Neural cell (in vitro differentiated cells): ENCODE data around the gene PLXDC1.

ENCODE experiments used
- EP300 ChIP-seq: fragments of 450-650 bp; conservative IDR thresholded peaks from 2 replicates; pipeline ENCODE4 v1.6.1; 2014; ENCODE audit warnings: antibody characterized with exemption, mild to moderate bottlenecking, moderate library complexity; ENCODE audit not compliant: poor library complexity, severe bottlenecking
- EZH2 ChIP-seq: fragments of 200-600, 300-800 bp; shearing (Covaris generic), sonication (generic); IDR thresholded peaks from 2 replicates; pipeline ENCODE4 v1.6.1; 2014; ENCODE audit warnings: antibody characterized with exemption, low read length, borderline replicate concordance, mild to moderate bottlenecking; ENCODE audit not compliant: insufficient read depth, poor library complexity, severe bottlenecking
- POLR2AphosphoS5 ChIP-seq: IDR thresholded peaks from 2 replicates; pipeline ENCODE4 v1.6.1; 2012
- RAD21 ChIP-seq: fragments of 450-650 bp; conservative IDR thresholded peaks from 2 replicates; pipeline ENCODE4 v1.6.1; 2014; ENCODE audit warnings: antibody characterized with exemption, mild to moderate bottlenecking, moderate library complexity
- SMC3 ChIP-seq: fragments of 450-650 bp; conservative IDR thresholded peaks from 2 replicates; pipeline ENCODE4 v1.6.1; 2014; ENCODE audit warnings: antibody characterized with exemption, mild to moderate bottlenecking, moderate library complexity; ENCODE audit not compliant: poor library complexity
- TAF1 ChIP-seq: IDR thresholded peaks from 2 replicates; pipeline ENCODE4 v1.6.1; 2012; ENCODE audit warnings: low read depth
- TF ChIP-seq, protein P1 (sequence below): fragments of 450-650 bp; IDR thresholded peaks from 2 replicates; pipeline ENCODE4 v1.5.1; 2014; ENCODE audit warnings: antibody characterized with exemption, mild to moderate bottlenecking, moderate library complexity; ENCODE audit not compliant: poor library complexity, severe bottlenecking
- TF ChIP-seq, protein P2 (sequence below): IDR thresholded peaks from 2 replicates; pipeline ENCODE4 v1.6.1; 2012; ENCODE audit warnings: borderline replicate concordance

- no peak for TF ChIP-seq POLR2AphosphoS5
- TF ChIP-seq, protein P1, sequence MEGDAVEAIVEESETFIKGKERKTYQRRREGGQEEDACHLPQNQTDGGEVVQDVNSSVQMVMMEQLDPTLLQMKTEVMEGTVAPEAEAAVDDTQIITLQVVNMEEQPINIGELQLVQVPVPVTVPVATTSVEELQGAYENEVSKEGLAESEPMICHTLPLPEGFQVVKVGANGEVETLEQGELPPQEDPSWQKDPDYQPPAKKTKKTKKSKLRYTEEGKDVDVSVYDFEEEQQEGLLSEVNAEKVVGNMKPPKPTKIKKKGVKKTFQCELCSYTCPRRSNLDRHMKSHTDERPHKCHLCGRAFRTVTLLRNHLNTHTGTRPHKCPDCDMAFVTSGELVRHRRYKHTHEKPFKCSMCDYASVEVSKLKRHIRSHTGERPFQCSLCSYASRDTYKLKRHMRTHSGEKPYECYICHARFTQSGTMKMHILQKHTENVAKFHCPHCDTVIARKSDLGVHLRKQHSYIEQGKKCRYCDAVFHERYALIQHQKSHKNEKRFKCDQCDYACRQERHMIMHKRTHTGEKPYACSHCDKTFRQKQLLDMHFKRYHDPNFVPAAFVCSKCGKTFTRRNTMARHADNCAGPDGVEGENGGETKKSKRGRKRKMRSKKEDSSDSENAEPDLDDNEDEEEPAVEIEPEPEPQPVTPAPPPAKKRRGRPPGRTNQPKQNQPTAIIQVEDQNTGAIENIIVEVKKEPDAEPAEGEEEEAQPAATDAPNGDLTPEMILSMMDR: no peak
- no peak for TF ChIP-seq EZH2
- TF ChIP-seq TAF1: no peak
- TF ChIP-seq, protein P2, sequence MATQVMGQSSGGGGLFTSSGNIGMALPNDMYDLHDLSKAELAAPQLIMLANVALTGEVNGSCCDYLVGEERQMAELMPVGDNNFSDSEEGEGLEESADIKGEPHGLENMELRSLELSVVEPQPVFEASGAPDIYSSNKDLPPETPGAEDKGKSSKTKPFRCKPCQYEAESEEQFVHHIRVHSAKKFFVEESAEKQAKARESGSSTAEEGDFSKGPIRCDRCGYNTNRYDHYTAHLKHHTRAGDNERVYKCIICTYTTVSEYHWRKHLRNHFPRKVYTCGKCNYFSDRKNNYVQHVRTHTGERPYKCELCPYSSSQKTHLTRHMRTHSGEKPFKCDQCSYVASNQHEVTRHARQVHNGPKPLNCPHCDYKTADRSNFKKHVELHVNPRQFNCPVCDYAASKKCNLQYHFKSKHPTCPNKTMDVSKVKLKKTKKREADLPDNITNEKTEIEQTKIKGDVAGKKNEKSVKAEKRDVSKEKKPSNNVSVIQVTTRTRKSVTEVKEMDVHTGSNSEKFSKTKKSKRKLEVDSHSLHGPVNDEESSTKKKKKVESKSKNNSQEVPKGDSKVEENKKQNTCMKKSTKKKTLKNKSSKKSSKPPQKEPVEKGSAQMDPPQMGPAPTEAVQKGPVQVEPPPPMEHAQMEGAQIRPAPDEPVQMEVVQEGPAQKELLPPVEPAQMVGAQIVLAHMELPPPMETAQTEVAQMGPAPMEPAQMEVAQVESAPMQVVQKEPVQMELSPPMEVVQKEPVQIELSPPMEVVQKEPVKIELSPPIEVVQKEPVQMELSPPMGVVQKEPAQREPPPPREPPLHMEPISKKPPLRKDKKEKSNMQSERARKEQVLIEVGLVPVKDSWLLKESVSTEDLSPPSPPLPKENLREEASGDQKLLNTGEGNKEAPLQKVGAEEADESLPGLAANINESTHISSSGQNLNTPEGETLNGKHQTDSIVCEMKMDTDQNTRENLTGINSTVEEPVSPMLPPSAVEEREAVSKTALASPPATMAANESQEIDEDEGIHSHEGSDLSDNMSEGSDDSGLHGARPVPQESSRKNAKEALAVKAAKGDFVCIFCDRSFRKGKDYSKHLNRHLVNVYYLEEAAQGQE: no peak
- TF ChIP-seq SMC3: no peak
- no peak for TF ChIP-seq RAD21
- no peak for TF ChIP-seq EP300
Measured at GRCh38 chr17:39170558-39170957, 19.1 kb upstream of the PLXDC1 start.
